NCI-H748 treated with DMSO at 0.1 percent for 48 hours (cell line): ENCODE results near the gene ACSF2.
"Not testable (repeated sequence)": the region's sequence is repeated elsewhere in the genome, so short reads cannot be mapped to it uniquely, and the experiment has no call there.

Experiments
- DNase-seq: peaks from one replicate; lab custom pipeline; 2025; lab: John Stamatoyannopoulos, UW

ACSF2 gene

GRCh38 chr17:50412188-50412732 is 13.8 kb upstream of the ACSF2 start:
- DNase-seq, result no peak

GRCh38 chr17:50414808-50415207 is 11.2 kb upstream of the ACSF2 start:
- DNase-seq, result no peak

- DNase-seq, result not testable (repeated sequence)
Observed at GRCh38 chr17:50419577-50419976, 6.4 kb upstream of the ACSF2 start.

GRCh38 chr17:50420419-50421112 is 5.5 kb upstream of the ACSF2 start:
- no peak for DNase-seq

- DNase-seq, result no peak
Observed at GRCh38 chr17:50421308-50422051, 4.5 kb upstream of the ACSF2 start.

- no peak for DNase-seq
Observed at GRCh38 chr17:50422738-50423137, 3.3 kb upstream of the ACSF2 start.

GRCh38 chr17:50423553-50424159 is 2.4 kb upstream of the ACSF2 start:
- no peak for DNase-seq

GRCh38 chr17:50424246-50424995 is 1.6 kb upstream of the ACSF2 start:
- no peak for DNase-seq

- DNase-seq, result no peak
Observed at GRCh38 chr17:50424996-50425681, 879 bp upstream of the ACSF2 start.

- no peak for DNase-seq
Observed at GRCh38 chr17:50426472-50426782, 409 bp downstream of the ACSF2 start.

- DNase-seq, result no peak
Observed at GRCh38 chr17:50426814-50427787, 1.1 kb downstream of the ACSF2 start.

GRCh38 chr17:50428126-50428525 is 2.1 kb downstream of the ACSF2 start:
- DNase-seq, result not testable (repeated sequence)

GRCh38 chr17:50428831-50429424 is 2.9 kb downstream of the ACSF2 start:
- DNase-seq, result no peak

GRCh38 chr17:50429793-50430192 is 3.8 kb downstream of the ACSF2 start:
- no peak for DNase-seq

- DNase-seq, result no peak
Observed at GRCh38 chr17:50430821-50431618, 5.0 kb downstream of the ACSF2 start.

GRCh38 chr17:50432125-50432762 is 6.2 kb downstream of the ACSF2 start:
- DNase-seq, result no peak

GRCh38 chr17:50437409-50437808 is 11.4 kb downstream of the ACSF2 start:
- no peak for DNase-seq

GRCh38 chr17:50439008-50439407 is 13.0 kb downstream of the ACSF2 start:
- no peak for DNase-seq
